HG03064 (cell line): ENCODE data around the gene NIFK.
"Not testable (repeated sequence)": the region's sequence is repeated elsewhere in the genome, so short reads cannot be mapped to it uniquely, and the experiment has no call there.

Experiments
- ATAC-seq: cut with Tn5 transposase; IDR thresholded peaks from one replicate; pipeline ENCODE4 v1.9.1; 2021; ENCODE audit warnings: low read depth; ENCODE audit not compliant: unreplicated experiment

NIFK gene

DNA sequence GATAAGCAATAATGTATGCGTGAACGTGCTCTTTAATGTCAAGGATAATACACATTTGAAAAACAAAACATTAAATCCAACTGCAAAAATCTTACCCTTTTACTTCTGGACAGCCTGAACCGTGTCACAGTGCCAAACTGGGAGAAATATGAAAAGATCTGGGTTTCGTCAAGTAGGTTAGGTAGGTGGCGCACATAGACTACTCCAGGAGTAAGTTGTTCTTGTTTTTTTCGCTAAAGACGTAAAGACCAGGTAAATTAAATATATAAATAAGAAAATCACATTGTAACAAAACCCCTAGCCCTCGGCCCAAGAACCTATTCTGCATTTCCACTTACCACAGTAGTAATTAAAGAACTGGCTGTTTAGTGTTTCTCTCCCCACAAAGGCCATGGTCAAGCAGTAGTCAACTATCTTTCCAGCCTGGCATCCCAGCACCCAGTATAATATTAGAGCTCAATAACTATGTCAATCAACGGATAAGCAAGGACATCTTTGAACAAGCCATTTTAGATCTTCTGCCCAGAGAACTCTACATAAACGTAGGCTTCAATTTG, 1.1 kb downstream of the NIFK start:
- no peak for ATAC-seq

DNA sequence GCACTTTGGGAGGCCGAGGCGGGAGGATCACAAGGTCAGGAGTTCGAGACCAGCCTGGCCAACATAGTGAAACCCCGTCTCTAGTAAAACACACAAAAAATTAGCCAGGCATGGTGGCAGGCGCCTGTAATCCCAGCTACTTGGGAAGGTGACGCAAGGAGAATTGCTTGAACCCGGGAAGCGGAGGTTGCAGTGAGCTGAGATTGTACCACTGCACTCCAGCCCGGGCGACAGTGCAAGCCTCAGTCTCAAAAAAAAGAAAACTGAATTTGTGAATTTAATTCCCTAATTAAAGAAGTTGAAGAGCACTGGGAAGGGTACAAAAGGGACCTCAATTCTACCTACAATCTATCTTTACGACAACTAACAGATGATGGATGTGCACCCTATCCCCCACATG, 2.1 kb downstream of the NIFK start:
- ATAC-seq, result not testable (repeated sequence)

GRCh38 chr2:121731366-121731765, 5.3 kb downstream of the NIFK start:
- ATAC-seq, result no peak

- ATAC-seq, result no peak
Observed at GRCh38 chr2:121727950-121728349, 8.7 kb downstream of the NIFK start.

DNA sequence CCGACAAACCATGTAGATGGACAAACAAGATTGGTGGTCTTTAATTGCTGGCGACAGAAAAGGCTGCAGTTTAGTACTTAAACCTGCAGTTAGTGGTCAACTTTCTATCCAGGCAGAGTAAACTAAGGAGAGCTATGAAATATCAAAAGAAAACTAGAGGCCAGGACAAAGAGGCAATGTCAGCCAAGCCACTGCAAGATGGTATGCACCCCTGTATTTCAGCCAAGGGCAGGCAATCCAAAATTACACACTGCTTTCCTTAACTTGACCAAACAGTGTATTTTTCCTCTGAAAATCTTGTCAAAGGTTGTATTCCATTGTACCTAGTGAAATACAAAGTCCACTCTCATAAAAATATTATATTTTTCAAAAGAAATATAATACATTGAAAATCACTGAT, 9.3 kb downstream of the NIFK start:
- no peak for ATAC-seq

DNA sequence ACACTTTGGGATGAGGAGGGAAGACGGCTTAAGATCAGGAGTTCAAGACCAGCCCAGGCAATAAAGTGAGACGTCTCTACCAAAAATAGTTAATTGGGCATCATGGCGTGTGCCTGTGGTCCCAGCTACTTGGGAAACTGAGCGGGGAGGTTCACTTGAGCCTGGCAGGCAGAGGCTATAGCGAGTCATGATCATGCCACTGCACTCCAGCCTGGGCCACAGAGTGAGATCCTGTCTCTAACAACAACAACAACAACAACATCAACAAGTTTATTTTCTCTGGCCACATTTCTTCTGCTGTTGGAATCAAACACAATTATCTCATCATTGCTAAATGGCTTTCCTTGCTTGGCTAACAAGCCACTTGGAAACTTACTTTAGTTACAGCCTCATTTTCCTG, 13.4 kb downstream of the NIFK start:
- ATAC-seq, result no peak

GRCh38 chr2:121722479-121722878, 14.2 kb downstream of the NIFK start:
- no peak for ATAC-seq

DNA sequence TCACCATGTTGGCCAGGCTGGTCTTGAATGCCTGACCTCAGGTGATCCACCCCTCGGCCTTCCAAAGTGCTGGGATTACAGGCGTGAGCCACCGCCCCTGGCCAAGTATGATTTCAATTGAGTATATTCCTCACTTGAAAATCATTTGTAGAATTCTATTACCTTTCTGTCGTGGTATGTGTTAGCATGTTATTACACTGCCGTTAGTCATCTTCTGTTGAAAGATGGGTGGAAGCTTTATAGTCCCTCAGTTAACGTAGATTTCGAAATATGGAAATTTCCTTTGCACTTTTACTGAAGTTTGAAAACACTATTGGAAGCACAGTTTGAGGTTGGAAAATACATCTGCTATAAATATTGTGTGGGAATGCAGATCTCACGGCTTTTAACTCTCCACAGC, 14.7 kb downstream of the NIFK start:
- ATAC-seq, result no peak

DNA sequence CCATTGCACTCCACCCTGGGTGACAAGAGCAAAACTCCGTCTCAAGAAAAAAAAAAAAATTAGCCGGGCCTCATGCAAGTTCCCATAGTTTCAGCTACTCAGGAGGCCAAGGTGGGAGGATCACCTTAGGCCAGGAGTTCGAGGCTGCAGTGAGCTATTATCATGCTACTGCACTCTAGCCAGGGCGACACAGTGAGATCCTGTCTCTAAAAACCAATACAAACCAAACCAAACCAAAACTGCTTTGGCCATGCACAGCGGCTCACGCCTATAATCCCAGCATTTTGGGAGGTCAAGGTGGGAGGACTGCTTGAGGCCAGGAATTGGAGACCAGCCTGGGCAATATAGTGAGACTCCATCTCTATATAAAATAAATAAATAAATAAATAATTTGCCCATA, 19.1 kb downstream of the NIFK start:
- ATAC-seq, result no peak

GRCh38 chr2:121716126-121716525, 20.5 kb downstream of the NIFK start:
- no peak for ATAC-seq

GRCh38 chr2:121711481-121711880, 25.2 kb downstream of the NIFK start:
- not testable (repeated sequence) for ATAC-seq

DNA sequence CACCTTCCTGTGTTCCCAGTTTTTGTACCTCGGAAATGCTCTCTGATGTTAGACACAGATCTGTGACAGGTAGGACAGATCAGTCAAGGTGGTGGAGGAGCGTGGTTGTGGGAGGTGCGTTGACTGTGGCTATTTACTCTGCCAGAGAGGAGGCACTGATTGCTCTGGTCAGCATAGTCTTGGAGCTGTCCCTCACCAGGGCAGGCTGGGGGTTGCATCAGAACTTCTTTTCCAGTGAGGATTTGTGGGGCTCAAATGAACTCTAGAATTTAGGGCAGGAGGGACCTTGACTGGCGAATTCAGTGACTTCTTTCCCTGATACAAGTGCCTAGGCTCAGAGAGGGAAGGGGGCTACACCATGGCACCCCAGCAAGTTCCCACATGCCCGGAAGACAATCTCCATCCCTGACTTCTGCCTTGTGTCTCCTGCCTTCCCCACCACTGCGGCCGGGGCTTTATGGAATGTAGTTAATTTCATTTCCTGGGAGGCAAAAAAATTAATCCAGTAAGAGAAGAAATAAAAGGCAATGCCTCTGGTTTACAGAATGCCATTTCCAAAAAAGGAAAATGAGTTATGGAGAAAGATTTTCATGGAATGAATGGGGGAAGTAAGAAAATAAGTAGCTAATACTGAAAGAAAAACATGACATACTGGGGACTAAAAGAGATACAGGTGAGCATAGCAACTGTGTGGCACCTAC, 26.1 kb downstream of the NIFK start:
- ATAC-seq, result no peak

GRCh38 chr2:121709776-121710469, 26.8 kb downstream of the NIFK start:
- no peak for ATAC-seq

DNA sequence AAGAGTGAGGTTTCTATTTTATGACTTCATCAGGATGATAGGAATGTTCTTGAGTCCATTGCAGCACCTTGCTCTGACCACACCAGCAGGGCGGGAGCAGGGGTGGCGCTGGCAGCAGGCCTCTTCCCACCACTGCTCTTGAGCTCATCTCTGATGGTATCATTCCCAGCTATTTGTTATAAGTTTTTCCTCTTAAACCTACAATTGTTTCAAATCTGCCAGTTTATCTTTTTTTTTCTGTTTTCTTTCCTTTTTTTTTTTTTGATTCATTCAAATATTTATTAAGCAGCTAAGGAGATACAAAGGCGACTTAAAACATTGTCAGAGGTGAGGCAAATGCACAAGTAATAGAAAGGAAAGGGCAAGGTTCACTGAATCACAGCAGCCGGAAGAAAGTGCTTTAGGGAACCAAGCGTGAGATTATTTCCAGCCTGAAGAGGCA, 28.7 kb downstream of the NIFK start:
- ATAC-seq, result no peak

DNA sequence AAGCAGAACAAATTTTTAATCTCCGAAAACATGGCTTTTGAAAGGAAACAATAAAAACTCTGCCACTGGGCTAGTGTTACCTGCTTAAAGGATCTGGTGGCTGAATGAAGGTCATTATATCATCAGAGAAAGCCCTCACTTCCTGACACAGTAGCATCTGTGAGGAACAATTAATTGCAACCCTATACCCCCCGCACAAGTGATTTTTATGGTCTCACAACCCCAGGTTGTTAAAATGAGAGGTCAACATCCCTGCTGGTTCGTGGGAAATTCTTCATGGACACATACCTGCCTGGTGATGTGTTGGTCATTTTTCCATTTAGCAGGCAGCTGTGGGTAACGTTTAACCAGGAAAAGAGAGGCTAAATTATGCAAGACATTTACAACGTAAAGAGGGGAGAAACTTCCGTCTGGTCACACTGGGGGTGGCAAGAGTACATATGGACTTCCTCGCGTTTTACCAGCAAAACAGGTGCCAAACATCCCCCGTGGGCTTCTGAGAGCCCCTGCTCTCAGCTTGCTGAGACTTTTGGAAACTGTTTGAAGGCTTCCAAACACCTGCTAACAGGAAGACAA, 29.2 kb downstream of the NIFK start:
- no peak for ATAC-seq

GRCh38 chr2:121705958-121706357, 30.7 kb downstream of the NIFK start:
- ATAC-seq, result no peak

- ATAC-seq, result no peak
Observed at GRCh38 chr2:121705390-121705789, 31.3 kb downstream of the NIFK start.

DNA sequence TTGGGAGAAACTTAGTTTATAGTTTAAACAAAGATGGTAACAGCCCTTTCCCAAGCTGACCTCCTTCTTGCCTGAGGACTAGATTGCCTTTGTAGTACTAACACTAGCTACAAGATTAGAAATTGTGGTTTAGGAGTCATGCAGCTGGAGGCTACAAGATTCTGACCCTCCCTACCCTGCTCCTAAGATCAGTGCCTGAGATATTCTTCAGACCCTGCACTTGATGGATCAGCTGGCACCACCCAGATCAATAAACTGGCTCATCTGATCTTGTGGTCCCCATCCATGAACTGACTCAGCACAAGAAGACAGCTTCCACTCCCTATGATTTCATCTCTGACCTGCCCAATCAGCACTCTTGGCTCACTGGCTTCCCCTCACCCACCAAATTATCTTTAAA, 34.9 kb downstream of the NIFK start:
- not testable (repeated sequence) for ATAC-seq

- ATAC-seq, result peak; percentile 96
Observed at GRCh38 chr2:121699421-121700333, 37.0 kb downstream of the NIFK start.

GRCh38 chr2:121698318-121698930, 38.3 kb downstream of the NIFK start:
- no peak for ATAC-seq
